GM18951 (cell line): ENCODE data around the gene CAND1.

Experiments used
- POLR2A ChIP-seq: IDR thresholded peaks from 4 replicates; pipeline ENCODE4 v1.6.1; 2011; ENCODE audit warnings: mild to moderate bottlenecking; ENCODE audit not compliant: insufficient read length, insufficient read depth; ENCODE audit errors: extremely low read depth
- in situ Hi-C: fragments of 300-500 bp; cut with MboI; formaldehyde crosslinking; loops from one replicate; pipeline ENCODE4 v1.12.0; 2022; ENCODE audit warnings: low sequenced_read_pairs, mixed read lengths, inconsistent platforms; ENCODE audit not compliant: unreplicated experiment

The CAND1 gene

GRCh38 chr12:67338426-67338825 is 69.3 kb downstream of the CAND1 start:
- TF ChIP-seq POLR2A = no peak
- in situ Hi-C loops = loop anchor here (25.0 kb wide), 1 partner anchor 974 kb away; no protein-coding TSS in a partner anchor

GRCh38 chr12:67339530-67339929 is 70.4 kb downstream of the CAND1 start:
- TF ChIP-seq POLR2A = no peak
- in situ Hi-C loops = loop anchor here (25.0 kb wide), 1 partner anchor 973 kb away; no protein-coding TSS in a partner anchor

- in situ Hi-C loops = loop anchor here (25.0 kb wide), 1 partner anchor 971 kb away; no protein-coding TSS in a partner anchor
These were observed 71.9 kb downstream of the CAND1 start for GRCh38 chr12:67341086-67341485.

GRCh38 chr12:67344979-67345710 is 76.0 kb downstream of the CAND1 start:
- TF ChIP-seq POLR2A = no peak
- in situ Hi-C loops = loop anchor here (25.0 kb wide), 1 partner anchor 967 kb away; no protein-coding TSS in a partner anchor

- TF ChIP-seq POLR2A = no peak
- in situ Hi-C loops = loop anchor here (25.0 kb wide), 1 partner anchor 964 kb away; no protein-coding TSS in a partner anchor
These were observed 79.5 kb downstream of the CAND1 start for GRCh38 chr12:67348683-67349082.

GRCh38 chr12:67352682-67353081 is 83.5 kb downstream of the CAND1 start:
- no peak for TF ChIP-seq POLR2A
- in situ Hi-C loops = loop anchor here (10.0 kb wide), 1 partner anchor 592 kb away; no protein-coding TSS in a partner anchor

GRCh38 chr12:67354322-67354721 is 85.2 kb downstream of the CAND1 start:
- in situ Hi-C loops = loop anchor here (10.0 kb wide), 1 partner anchor 590 kb away; no protein-coding TSS in a partner anchor
- no peak for TF ChIP-seq POLR2A

- in situ Hi-C loops = loop anchor here (10.0 kb wide), 1 partner anchor 590 kb away; no protein-coding TSS in a partner anchor
- TF ChIP-seq POLR2A = no peak
These were observed 85.8 kb downstream of the CAND1 start for GRCh38 chr12:67354966-67355365.

GRCh38 chr12:67355428-67356379 is 86.5 kb downstream of the CAND1 start:
- TF ChIP-seq POLR2A = no peak
- in situ Hi-C loops = loop anchor here (10.0 kb wide), 1 partner anchor 589 kb away; no protein-coding TSS in a partner anchor

- no peak for TF ChIP-seq POLR2A
- in situ Hi-C loops = loop anchor here (10.0 kb wide), 1 partner anchor 588 kb away; no protein-coding TSS in a partner anchor
These were observed 87.2 kb downstream of the CAND1 start for GRCh38 chr12:67356380-67356774.

- in situ Hi-C loops = loop anchor here (10.0 kb wide), 1 partner anchor 587 kb away; no protein-coding TSS in a partner anchor
- no peak for TF ChIP-seq POLR2A
These were observed 88.4 kb downstream of the CAND1 start for GRCh38 chr12:67357376-67358125.

- TF ChIP-seq POLR2A = no peak
- in situ Hi-C loops = loop anchor here (10.0 kb wide), 1 partner anchor 586 kb away; no protein-coding TSS in a partner anchor
These were observed 89.7 kb downstream of the CAND1 start for GRCh38 chr12:67358781-67359338.

GRCh38 chr12:67362526-67362925 is 93.4 kb downstream of the CAND1 start:
- no peak for TF ChIP-seq POLR2A
- in situ Hi-C loops = no loop called here
